ENCODE results near the gene REG1A. TPM values are rescaled to one million over a fixed set of nuclear protein-coding genes. Genes with fewer than 3 reads are reported as not detected.

REG1A gene, protein sequence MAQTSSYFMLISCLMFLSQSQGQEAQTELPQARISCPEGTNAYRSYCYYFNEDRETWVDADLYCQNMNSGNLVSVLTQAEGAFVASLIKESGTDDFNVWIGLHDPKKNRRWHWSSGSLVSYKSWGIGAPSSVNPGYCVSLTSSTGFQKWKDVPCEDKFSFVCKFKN
- total RNA-seq = not detected

DNA sequence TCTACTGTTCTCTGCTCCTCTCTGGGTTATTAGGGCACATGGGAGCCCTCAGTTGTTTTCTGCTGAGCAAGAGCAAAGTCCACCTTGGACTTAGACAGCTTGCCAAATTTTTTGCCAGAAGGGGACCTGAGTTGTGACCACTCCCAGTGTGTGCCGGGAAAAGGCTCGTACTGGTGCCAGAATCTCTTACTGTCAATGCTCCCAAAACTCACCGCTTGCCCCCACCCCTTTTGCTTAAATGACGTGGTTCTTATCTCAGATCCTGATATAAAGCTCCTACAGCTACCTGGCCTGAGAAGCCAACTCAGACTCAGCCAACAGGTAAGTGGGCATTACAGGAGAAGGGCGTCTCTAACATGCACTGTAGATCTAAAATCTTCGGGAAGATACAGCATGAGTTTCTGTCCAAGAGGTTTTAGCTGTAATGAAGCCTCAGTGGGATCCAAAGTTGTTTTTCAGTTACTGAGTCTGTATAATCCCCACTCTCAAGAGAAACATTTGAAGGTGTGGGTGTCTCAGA is at the start of gene REG1A:
Gene REG1A (plus strand): TSS at position 295 of the 520 bp plus-strand sequence. CDS start 374 bp downstream, outside the sequence.
- DNase-seq = no peak

DNA sequence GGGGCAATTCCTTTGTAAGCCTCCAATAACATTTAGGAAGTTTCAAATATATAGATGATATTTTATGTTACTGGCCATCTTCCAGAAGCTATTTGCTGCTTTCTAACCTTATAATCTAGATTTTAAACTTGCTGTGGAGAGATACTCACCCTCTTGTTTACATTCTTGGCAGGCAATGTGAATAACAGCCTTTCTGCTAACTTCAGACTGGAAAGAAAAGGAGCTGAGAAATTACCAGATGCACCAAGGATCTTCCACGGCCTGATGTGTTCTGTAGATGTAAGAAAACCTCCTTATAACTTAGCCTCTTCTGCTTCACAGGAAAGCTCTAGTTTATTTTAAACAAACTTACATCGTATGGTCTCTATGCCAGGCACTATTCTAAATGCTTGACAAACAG is 49.2 kb upstream of the REG1A start:
- no peak for DNase-seq

DNA sequence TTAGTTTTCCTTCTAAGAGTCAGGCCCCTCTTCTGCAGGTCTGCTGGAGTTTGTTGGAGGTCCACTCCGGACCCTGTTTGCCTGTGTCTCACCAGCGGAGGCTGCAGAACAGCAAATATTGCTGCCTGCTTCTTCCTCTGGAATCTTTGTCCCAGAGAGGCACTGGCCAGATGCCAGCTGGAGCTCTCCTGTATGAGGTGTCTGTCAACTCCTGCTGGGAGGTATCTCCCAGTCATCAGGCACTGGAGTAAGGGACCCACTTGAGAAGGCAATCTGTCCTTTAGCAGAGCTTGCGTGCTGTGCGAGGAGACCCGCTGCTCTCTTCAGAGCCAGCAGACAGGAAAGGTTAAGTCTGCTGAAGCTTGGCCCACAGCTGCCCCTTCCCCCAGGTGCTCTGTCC is 37.3 kb upstream of the REG1A start:
- no peak for DNase-seq

DNA sequence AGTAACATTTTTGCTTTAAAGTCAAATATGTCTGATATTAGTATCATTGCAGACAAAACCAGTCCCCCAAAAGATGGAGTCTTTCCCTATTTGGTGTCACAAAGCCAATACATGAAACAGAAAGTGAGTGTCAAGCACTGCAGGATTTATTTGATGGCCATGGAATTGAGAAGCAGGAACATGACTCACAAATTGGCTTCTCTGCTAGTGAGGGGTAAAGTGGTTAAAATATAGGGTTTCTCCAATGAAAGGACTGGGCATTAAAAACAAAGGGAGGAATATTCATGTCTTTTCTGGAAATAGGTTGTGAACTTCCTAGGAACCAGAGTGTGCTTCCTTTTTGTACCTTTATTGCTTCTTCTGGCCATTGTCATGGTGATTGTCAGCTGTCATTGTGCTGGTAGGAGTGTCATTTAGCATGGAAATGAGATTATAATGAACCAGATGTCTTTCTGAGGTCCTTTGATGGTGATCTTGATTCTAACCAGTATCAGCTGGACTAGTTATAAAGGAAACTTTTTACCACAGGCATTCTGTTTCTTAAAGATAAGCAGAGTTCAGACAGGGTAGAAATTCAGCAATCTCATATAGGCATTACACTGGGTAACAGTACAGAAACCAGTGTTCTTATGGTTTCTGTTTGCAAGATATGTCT is 36.6 kb upstream of the REG1A start:
- no peak for DNase-seq

DNA sequence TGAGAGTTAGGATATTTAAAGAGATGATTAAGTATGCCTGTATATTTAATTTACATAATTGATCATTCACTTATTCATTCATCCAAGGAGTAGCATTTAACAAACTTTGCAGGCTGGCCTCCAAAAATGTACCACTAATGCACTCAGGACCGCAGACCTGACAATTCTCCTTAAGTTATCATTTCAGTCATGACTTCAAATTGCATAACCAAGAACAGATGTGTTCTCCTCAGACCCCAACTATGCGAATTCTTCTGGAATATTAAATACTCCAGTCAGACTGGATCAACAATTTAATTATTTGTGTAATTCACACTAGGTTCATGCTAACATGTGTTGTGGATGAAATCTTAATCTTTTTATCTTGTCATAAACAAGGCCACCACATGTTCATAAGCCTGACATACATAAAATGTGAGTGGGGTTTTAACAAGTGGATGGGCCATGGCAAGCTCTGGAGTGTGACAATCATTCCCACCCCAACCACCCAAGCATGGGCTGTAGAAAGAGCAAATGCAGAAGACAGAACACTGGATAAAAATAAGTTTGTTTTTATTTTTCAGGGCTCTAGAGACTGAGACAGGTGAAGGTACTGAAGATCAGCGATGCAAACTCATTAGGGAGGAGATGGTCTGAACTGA is 35.7 kb upstream of the REG1A start:
- DNase-seq = no peak

DNA sequence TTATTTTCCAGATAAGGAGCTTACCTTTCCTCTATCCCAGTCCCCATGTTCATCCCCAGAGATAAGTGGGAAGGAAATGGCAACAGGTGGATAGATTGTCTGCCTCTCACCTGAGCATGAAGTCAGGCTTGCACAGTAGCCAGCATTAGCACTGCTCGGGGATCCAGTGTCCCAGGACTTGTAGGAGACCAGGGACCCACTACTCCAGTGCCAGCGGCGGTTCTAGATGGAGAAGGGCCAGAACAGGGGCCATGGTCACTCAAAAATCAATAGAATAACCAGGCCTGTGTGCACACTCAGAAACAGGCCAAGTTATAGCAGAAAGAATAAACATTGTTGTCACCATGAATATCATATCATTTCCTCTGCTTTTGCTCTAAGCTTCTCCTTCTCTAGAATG is 34.9 kb upstream of the REG1A start:
- DNase-seq = no peak

DNA sequence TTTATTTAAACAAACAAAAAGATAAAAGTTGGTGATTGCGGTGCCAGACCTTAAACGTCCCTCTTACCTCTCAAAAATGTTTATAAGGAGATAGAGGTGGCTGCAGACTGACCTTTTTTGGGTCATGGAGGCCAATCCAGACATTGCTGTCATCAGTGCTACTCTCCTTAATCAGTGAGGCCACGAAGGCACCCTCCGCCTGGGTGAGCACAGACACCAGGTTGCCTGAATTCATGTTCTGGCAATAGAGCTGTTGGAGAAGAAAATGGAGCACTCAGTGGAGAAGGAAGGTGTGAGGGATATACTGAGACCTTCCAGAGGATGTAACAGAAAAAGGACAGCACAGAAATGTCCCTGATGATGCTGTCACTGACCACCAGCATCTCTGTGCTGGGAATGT is 34.0 kb upstream of the REG1A start:
- no peak for DNase-seq

DNA sequence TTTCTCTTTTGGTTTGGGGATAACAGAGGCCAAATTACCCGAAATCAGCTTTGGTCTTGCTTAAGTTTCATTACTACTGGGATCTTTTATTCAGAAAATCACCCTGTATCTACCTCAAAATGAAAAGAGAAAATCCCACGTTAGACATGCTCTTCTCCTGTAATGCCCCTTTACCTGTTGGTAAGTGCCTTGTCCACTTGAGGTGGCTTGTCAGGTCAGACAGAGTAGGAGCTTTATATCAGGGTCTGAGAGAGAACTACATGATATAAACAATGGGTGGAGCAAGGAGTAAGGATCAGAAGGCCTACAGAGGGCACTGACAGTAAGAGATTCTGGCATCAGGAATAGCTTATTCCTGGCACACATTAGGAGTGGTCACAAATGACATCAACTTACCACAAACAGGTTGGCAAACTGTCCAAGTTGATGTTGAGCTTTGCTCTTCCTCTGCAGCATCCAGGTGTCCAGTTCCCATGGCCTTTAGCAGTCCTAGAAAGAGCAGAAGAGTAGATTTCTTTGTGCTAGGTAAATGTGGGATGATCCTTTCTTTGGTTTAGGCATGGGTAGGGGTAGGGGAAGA is 32.4 kb upstream of the REG1A start, which contains the start of gene REG1B:
Gene REG1B (minus strand): TSS at position 209 of the 580 bp plus-strand sequence. CDS start 381 bp downstream, outside the sequence.
- DNase-seq = no peak

DNA sequence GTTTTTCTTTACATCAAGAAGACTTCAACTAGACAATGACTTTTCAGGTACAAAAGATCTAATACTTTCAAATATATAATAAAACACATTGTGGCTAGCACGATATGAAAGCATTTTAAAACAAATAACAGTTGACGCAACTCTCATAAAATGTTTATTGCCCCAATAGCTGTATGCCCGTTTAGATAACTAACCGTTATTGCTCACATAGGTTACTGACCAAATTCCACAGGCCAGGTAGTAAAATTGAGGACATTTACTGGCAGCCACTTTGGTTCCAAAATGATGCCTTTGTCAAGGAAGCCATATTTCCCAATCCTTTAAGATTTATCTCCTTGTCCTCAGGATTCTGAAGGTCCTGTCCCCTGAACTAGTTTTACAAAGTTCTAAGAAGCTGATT is 29.6 kb upstream of the REG1A start:
- no peak for DNase-seq

DNA sequence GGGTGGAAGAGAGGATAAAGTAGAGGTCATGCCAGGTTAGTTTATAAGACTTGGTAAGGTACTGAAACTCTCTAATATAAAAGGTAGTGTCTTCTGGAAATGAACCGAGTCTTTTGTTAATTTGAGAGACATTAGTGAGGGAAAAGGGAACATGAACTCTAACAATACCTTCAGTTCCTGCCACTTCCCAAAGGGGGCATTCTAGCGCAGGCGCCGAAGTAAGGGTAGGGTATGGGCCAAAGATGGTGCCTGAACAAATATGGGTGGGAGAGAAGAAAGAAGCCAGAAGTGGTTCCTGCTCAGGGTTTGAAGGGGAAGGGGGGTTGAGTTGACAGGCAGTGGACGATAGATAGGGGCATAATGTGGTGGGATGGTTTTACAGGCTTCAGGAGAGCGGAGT is 22.4 kb upstream of the REG1A start:
- DNase-seq = no peak

DNA sequence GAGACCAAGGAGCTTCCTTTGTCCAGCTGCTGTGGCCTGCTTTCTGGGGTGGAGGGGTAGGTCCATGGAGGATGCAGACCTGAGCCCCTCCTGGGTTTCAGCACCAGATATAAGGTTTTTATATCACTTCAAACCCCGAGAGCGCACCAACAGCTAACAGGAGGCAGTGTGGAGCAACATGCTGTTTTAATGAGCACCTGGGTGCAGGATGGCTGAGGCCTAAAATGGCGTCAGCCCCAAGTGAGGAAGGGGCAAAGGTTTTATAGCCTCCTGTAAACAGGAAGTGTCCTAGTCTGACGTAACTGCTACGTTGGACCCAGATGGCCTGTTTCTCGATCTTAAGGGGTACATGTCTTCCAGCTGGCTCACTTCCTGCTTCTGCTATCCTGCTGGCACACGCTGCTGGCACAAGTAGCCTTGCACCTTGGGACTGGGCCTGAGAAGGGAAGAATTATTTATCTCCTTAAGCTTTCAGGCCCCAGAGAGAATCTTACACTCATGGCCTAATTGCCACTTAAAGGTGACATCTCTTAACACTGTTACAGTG is 21.1 kb upstream of the REG1A start:
- no peak for DNase-seq

DNA sequence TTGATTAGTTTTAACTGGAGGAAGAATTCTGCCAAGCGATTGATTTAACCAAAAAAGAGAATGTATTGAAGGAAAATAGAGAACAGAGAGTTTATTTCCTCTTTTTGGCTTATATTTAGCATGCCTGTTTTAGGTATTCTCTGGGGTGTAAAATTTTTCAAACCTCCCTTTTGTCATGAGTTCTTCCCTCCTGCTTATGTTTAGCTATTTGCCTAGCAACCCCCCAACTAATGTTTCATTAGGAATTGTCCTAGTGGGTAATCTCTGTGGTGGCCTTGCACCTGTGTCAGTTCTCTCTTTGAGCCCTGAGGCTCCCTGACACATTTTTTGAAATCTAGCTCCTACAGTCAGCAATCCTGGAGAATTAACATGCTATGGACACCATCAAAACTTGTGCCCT is 20.0 kb upstream of the REG1A start:
- DNase-seq = no peak

DNA sequence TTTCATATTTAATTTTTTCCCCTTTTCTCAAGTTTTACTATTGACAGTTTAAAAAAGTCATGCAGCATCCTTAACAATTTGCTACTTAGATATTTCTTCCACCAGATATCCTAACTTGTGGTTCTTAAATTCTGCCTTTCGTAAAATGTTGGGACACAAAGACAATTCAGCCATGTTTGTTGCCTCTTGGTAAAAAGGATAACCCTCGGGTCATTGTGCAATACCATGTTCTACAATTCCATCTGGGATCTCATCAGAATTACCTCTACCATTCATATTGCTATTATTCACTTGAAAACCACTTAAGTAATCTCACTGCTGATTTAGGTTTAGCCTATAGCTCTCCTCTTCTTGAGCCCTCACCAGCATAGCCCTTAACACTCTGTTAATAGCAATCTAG is 19.3 kb upstream of the REG1A start:
- no peak for DNase-seq

DNA sequence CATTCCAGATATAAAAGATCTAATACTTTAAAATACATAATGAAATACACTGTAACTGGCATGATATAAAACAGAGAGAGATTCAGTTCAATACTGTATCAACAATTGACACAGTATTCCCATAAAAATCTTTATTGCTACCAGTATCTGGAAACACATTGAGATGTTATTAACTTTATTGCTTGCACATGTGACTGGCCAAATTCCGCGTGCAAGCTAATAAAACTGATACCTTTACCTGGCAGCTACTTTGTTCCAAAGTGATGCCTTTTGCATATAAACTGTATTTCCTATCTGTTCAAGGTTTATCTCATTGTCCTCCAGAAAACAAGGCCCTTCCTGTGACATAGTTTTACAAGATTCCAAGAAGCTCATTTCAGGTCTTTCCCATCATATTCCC is 17.1 kb upstream of the REG1A start:
- no peak for DNase-seq

DNA sequence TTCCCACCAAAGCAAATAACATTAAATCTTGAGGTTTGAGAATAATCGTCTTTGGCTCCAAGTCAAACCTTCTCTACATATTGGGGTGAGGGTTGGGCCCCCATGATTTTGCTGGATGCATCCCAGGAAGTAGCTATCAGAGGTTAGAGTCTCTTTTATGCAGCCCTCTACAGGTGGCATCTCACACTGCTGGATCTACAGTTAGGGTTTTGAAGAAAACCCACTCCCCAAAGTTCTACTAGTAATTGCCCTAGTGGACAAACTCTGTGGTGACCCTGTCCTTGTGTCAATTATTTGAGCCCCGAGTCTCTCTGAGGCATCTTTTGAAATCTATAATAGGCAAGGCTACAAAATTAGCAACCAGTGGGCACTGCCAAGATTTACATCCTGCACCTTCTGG is 15.0 kb upstream of the REG1A start:
- no peak for DNase-seq

DNA sequence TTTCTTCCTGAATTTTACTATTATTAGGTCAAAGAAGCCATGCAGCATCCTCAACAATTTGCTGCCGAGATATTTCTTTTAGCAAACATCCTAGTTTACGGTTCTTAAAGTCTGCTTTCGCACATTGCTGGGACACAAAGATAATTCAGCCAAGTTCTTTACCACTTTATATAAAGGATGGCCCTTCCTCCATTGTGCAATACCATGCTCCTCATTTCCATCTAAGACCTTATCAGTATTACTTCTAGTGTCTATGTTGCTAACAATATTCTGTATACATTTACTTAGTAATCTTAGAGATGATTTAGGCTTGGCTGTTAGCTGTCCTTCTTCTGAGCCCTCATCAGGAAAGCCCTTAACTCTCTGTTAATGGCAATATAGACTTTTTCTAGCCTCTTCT is 8.0 kb upstream of the REG1A start:
- no peak for DNase-seq

DNA sequence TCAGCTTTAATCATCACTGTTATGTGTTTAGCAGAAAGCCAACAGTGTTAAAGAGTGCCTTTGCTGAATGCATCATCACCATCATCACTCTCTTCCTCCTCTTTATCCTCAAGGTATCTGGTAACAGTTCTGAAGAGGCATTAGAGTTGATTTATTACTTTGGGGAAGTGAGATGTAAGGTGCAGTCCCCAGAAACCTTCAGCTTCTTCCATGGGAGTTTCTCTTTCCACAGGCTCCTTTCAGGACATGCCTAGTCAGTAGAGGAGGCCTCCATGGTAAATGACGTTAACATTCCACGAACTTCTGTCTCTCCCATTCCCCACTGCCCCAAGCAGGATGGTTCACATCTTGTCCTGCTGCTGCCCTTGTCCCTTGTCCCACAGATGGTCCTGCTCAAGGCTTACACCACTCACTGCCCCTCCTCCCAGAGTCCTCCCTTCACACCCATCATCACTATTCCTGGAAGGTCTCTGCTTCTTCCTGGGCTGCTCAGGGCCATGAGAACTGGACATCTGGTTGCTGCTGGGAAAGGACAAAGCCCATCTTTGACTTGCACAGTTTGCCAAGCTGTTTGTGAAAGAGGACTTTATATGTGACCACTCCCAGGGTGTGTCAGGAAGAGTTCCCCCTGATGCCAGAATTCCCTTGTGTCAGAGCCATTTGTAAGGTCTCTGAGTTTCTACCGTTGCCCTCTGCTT is 5.3 kb upstream of the REG1A start:
- no peak for DNase-seq

DNA sequence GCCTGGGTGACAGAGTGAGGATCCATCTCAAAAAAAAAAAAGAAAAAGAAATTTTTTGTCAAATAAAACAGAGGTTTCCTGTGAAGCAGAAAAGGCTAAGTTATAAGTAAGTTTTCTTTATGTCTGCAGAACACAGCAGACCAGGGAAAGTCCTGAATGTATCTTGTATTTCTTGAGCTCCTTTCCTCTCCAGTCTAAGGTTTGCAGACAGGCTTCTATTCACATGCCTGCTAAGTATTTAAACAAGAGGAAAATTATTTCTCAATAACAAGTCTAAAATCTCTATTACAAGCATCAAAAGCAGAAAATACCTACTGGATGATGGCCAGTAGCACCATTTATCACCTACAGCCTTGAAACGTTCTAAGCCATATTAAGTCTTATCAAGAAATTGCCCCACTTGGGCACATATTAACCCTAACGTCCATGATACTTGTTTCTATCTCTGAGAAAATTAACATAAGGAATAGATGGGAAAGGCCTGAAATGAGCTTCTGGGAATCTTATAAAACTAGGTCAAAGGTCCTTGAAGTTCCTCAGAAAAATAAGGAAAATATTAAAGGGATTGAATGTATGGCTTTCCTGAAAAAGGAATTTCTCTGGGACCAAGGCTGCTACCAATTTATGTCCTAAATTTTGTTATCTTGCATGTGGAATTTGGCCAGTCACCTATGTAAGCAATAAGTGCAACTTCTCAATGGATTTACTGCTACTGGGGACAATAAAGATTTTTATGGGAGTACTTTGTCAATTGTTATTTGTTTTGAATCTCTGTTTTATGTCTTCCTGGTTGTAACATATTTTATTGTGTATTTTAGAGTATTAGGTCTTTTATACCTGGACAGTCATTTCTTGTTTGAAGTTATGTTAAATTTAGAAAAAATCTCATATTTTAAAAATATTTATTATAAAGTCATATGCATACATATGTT is 3.0 kb upstream of the REG1A start:
- DNase-seq = no peak

DNA sequence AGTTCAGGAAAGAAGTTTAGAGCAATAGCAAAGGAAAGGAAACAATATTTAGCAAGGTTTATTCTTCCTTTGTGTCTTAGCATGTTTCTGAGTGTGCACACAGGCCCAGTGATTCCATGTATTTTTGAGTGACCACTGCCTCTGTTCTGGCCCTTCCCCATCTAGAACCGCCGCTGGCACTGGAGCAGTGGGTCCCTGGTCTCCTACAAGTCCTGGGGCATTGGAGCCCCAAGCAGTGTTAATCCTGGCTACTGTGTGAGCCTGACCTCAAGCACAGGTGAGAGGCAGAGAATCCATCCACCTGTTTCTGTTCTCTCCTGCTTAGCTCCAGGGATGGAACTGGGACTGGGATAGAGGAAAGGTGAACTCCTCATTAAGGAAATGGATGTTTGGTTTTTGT is 2.4 kb downstream of the REG1A start:
- no peak for DNase-seq

DNA sequence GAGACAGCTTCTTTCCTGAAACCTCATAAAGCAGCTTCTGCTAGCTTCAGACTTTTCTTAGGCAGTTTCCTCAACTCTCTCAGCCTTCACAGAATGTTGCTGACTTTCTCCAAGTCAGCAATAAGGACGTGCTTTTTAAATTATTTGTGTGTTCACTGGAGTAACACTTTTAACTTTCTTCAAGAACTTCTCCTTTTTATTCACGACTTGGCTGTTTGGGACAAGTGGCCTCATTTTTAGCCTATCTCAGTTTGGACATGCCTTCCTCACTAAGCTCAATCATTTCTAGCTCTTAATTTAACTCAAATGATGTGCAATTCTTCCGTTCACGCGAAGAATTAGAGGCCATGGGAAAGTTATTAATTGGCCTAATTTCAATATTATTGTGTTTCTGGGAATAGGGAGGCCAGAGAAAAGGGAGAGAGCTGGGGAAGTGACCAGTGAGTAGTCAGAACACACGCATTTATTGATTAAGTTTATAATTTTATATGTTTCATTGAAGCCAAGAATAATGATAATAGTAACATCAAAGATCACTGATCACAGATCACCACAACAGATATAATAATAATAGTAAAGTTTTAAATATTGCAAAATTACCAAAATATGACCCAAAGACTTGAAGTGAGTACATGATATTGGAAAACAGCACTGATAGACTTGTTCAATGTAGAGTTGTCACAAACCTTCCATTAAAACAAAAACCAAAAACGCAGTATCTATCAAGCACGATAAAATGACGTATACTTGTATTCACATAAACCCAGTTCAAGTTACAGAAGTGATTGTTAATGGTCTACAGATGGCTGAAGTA is 4.8 kb downstream of the REG1A start:
- DNase-seq = no peak

DNA sequence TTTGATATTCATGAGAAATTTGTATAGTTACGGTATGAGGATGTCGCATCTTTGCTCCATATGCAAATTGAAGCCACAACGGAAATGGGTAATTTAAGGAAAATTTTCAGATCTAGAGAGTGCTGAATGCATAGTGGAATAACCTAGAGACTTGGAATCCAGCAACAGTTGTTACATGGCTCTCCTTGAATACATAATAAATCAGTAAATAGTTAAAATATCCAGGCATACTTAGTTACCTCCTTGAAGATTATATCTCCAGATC is 5.4 kb downstream of the REG1A start:
- DNase-seq = no peak

Measured in tongue (tissue), 2 donors.